Astrocyte of the cerebellum (primary cell): ENCODE measurements around the gene GNAZ.

Experiments used
- DNase-seq: peaks from one replicate; pipeline ENCODE4 v3.0.0-alpha.2; 2011; ENCODE audit warnings: low read depth
- H3K4me3 ChIP-seq: 2 replicates; pipeline ENCODE4 v1.5.1; 2011; ENCODE audit warnings: mild to moderate bottlenecking, low read depth, low read length, moderate library complexity
- CTCF ChIP-seq: IDR thresholded peaks from 2 replicates; pipeline ENCODE4 v1.5.1; 2012; ENCODE audit warnings: low read length, low read depth, moderate library complexity, mild to moderate bottlenecking; ENCODE audit errors: missing control alignments
- in situ Hi-C: cut with HindIII; loops from 2 replicates; pipeline ENCODE4 v1.10.0; 2017; ENCODE audit warnings: low sequenced_read_pairs

GNAZ gene

GRCh38 chr22:23107487-23108248 lies 37.3 kb downstream of the GNAZ start:
- TF ChIP-seq CTCF = no peak
- in situ Hi-C loops = no loop called here
- no peak overlapping the region for H3K4me3 ChIP-seq
- no peak for DNase-seq

GRCh38 chr22:23108249-23109078 lies 38.1 kb downstream of the GNAZ start:
- TF ChIP-seq CTCF = no peak
- in situ Hi-C loops = no loop called here
- DNase-seq = no peak
- H3K4me3 ChIP-seq = no peak overlapping the region

GRCh38 chr22:23109079-23109347 lies 38.7 kb downstream of the GNAZ start:
- no peak overlapping the region for H3K4me3 ChIP-seq
- in situ Hi-C loops = no loop called here
- TF ChIP-seq CTCF = no peak
- DNase-seq = no peak

- no peak for TF ChIP-seq CTCF
- no peak for DNase-seq
- H3K4me3 ChIP-seq = no peak overlapping the region
- in situ Hi-C loops = no loop called here
These were observed 39.2 kb downstream of the GNAZ start for GRCh38 chr22:23109441-23109978.

GRCh38 chr22:23110190-23110921 lies 40.0 kb downstream of the GNAZ start:
- no peak overlapping the region for H3K4me3 ChIP-seq
- DNase-seq = no peak
- in situ Hi-C loops = loop anchor here (10.0 kb wide), 1 partner anchor 176 kb away; no protein-coding TSS in a partner anchor
- no peak for TF ChIP-seq CTCF

GRCh38 chr22:23110922-23111527 lies 40.7 kb downstream of the GNAZ start:
- in situ Hi-C loops = loop anchor here (10.0 kb wide), 1 partner anchor 176 kb away; no protein-coding TSS in a partner anchor
- no peak for DNase-seq
- no peak overlapping the region for H3K4me3 ChIP-seq
- TF ChIP-seq CTCF = no peak
